GM19452 (cell line): ENCODE data around the gene PDPN.

Source experiments
- ATAC-seq: cut with Tn5 transposase; IDR thresholded peaks from one replicate; pipeline ENCODE4 v1.9.1; 2021; ENCODE audit not compliant: unreplicated experiment

The PDPN gene

GRCh38 chr1:13616234-13616633, 32.6 kb downstream of the PDPN start:
- ATAC-seq, result no peak

DNA sequence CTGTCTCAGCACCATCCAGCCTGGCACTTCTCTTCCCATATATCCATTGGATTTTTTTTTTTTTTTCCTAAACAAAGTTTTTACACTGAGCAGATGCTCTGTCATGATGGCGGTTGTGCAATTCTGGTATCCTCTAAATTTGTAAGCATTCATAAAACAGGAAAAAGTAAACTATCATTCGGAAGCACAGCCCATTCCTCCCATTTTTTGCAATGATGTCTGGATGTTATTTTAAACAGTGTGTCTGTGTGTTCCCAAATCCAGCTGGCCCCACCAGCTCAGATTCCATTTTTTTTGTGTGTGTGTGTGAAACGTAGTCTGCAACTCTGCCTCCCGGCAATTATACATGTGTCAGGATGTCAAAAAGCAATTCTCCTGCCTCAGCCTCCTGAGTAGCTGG, 33.5 kb downstream of the PDPN start:
- no peak for ATAC-seq

GRCh38 chr1:13617773-13618172, 34.1 kb downstream of the PDPN start:
- ATAC-seq, result no peak

GRCh38 chr1:13618483-13618882, 34.9 kb downstream of the PDPN start:
- ATAC-seq, result no peak

DNA sequence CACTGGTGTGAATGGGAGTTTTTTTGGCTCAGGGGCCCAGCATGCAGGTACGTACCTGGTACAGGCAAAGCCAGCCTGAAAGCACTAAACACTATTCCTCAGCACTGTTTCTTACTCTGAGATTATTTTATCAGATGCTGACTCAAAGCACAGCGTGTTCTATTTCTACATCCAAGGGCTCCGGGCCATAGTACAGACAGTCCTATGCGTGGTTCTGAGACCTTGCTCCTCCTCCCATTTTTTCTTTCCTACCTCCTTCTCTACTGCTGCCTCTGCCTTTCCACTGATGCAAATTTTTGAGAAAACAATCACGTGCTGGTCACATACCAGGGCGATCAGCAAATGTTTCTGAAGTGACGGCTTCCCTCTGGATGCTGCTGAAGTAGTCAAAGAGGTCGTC, 36.3 kb downstream of the PDPN start:
- ATAC-seq, result no peak

GRCh38 chr1:13620825-13621224, 37.2 kb downstream of the PDPN start:
- no peak for ATAC-seq

GRCh38 chr1:13622446-13622845, 38.8 kb downstream of the PDPN start:
- no peak for ATAC-seq

GRCh38 chr1:13623021-13623637, 39.5 kb downstream of the PDPN start:
- no peak for ATAC-seq

- ATAC-seq, result no peak
Measured at GRCh38 chr1:13624526-13624925, 40.9 kb downstream of the PDPN start.

DNA sequence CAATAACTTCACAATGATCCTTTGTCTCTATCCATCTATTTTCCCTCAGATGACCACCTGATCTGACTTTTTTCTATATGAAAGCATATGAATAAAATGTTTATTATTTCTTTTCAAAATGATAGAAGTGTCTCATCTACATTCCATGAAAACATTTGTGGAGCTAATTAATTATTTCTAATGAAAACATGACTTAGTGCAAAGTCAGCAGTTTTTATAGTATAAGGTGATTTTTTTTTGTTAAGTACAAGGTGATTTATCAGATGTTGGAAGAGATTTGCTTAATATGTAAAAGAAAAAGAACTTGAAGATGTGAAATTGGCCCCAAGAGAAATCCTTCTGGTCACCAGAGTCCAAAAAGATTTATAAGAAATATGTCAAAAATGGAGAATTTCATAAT, 43.5 kb downstream of the PDPN start:
- no peak for ATAC-seq

GRCh38 chr1:13628218-13628617, 44.6 kb downstream of the PDPN start:
- ATAC-seq, result no peak

- ATAC-seq, result no peak
Measured at GRCh38 chr1:13628711-13629110, 45.1 kb downstream of the PDPN start.

DNA sequence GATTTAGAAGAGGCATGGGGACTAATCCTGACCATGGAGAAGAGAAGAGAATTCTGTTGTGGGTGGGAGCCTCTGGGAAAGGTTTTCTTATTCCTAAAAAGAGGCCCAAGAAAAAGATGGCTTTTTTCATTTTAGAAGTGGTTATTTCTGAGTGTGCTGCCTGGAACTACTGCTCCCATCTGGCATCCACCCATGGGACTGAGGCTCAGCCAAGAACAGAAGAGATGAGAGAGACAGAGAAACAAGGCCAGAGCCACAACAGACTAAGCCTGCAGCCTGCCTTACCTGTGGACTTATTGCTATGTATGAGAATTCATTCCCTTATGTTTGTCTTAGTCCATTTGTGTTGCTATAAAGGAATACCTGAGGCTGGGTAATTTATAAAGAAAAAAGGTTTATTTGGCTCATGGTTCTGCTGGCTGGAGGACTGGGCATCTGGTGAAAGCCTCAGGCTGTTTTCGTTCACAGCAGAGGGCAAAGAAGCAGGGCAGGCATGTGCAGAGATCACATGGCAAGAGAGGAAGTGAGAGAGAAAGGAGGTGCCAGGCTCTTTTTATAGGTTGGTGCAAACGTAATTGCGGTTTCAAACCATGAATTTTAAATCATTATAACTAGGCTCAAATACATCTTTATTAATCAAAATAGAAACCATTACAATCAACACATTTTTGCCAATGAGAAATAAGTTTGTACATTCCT, 58.8 kb downstream of the PDPN start:
- ATAC-seq, result no peak

- no peak for ATAC-seq
Measured at GRCh38 chr1:13643017-13643416, 59.4 kb downstream of the PDPN start.

GRCh38 chr1:13646521-13646920, 62.9 kb downstream of the PDPN start:
- ATAC-seq, result no peak

DNA sequence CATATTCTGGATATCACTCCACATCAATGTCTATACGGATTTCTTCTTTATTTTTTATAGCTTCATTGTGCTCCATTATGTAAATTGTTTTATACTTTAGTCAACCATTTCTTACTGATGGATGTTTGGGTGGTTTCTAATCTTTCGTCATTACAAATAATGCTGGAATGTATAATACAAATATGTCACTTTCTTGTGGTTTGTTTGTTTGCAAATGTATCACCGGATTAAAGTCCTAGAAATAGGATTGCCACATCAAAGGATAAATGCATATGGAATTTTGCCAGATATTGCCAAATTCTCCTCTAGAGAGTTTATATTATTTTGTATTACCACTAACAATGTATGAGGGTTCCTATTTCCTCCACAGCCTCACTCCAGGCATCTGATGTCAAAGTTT, 67.6 kb downstream of the PDPN start:
- no peak for ATAC-seq

GRCh38 chr1:13652238-13652637, 68.6 kb downstream of the PDPN start:
- no peak for ATAC-seq

DNA sequence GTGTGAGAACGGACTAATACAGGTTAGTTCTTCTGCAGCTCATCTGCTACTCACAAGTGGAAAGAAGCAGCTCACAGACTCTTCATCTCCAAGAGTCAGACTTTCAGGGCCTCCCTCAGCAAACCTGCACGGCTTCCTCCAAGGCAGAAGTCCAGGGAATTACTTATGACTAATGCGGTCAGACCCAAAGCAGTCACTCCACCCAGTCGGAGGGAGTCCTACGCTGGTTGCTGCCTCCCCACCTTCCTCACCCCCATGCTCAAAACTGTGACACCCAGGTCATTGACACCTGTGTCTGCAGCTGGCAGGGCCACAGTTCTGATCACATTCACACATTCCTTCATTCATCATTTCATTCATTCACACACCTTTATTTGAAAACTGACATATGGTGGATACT, 77.9 kb downstream of the PDPN start:
- no peak for ATAC-seq

GRCh38 chr1:13662493-13662892, 78.9 kb downstream of the PDPN start:
- no peak for ATAC-seq

GRCh38 chr1:13663969-13664368, 80.3 kb downstream of the PDPN start:
- ATAC-seq, result no peak

DNA sequence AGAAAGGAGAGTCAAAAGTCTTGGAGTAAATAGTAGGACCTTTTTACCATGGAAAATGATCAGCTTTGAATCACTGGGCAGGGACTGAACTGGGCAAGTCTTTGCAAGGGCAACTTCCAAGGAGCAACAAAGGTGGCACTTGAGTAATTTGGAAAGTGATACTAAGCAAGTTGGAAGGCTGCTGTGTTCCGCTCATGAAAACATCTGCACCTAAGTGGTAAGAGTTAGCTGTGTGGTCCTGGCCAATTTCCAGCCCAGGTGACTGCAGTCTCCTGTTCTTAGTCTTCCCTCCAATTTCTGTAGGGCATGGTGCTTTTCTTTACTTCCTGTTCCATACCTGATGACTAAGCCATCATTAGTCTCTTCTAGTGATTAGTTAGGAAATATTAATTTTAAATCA, 80.8 kb downstream of the PDPN start:
- ATAC-seq, result peak; percentile 49

DNA sequence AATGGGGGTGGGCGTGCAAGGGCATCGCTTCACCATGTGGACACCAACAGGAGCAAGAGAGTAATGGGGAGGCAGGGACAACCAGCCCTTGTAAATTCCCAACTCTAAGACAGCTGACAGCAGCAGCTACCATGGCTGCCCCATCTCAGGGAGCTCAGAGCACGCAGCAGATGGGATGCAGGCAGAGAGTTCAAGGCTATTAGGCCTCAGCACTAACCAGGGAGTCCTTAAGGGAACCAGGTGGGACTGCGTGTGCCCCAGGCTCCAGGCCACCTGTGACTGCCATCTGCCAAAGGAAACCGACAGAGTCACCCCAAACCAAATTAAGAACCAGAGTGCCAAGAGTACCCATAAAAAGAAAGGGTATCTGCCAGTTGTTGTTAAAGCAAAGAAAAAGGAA, 82.7 kb downstream of the PDPN start:
- ATAC-seq, result no peak
